HepG2 (cell line): ENCODE data around the gene CCDC192. TPM values are rescaled to one million over a fixed set of nuclear protein-coding genes. Genes with fewer than 3 reads are reported as not detected.

Source experiments
- ATF3 ChIP-seq: sonication (generic); formaldehyde crosslinking; IDR thresholded peaks from 2 replicates; pipeline ENCODE4 v1.4.0; 2020; ENCODE audit warnings: missing genetic modification reagents
- CBX2 ChIP-seq, 2 experiments: fragments of 200-600 bp in 1 of 2; sonication (generic); formaldehyde crosslinking in 1 of 2; IDR thresholded peaks; 2 replicates each; pipeline versions ENCODE4 v1.7.0 to v1.8.1; 2018 to 2022; ENCODE audit warnings: low read depth in 2 of 2, low read length in 1 of 2, mild to moderate bottlenecking in 1 of 2, missing genetic modification reagents in 1 of 2
- E2F5 ChIP-seq: sonication (generic); formaldehyde crosslinking; conservative IDR thresholded peaks from 2 replicates; pipeline ENCODE4 v1.4.0; 2020; ENCODE audit warnings: missing genetic modification reagents
- HOMEZ ChIP-seq: IDR thresholded peaks from 2 replicates; pipeline ENCODE4 v1.6.1; 2016; ENCODE audit warnings: low read depth
- KDM4B ChIP-seq: sonication (generic); formaldehyde crosslinking; IDR thresholded peaks from 2 replicates; pipeline ENCODE4 v1.4.0; 2020; ENCODE audit warnings: missing genetic modification reagents
- KDM5B ChIP-seq: sonication (generic); formaldehyde crosslinking; IDR thresholded peaks from 2 replicates; pipeline ENCODE4 v1.4.0; 2020; ENCODE audit warnings: missing genetic modification reagents, mild to moderate bottlenecking, borderline replicate concordance
- KDM6A ChIP-seq: IDR thresholded peaks from 2 replicates; pipeline ENCODE4 v1.6.1; 2016; ENCODE audit warnings: low read depth
- MEIS2 ChIP-seq: sonication (generic); formaldehyde crosslinking; IDR thresholded peaks from 2 replicates; pipeline ENCODE4 v1.9.0; 2021; ENCODE audit warnings: mild to moderate bottlenecking, missing genetic modification reagents
- NFYC ChIP-seq: IDR thresholded peaks from 2 replicates; pipeline ENCODE4 v1.6.1; 2016; ENCODE audit warnings: missing genetic modification reagents, missing compliant biosample characterization
- PHF5A ChIP-seq: IDR thresholded peaks from one replicate; pipeline ENCODE4 v1.6.1; 2018; ENCODE audit warnings: low read depth, missing genetic modification reagents; ENCODE audit not compliant: unreplicated experiment
- PLSCR1 ChIP-seq: sonication (generic); formaldehyde crosslinking; IDR thresholded peaks from 2 replicates; pipeline ENCODE4 v1.5.0; 2020; ENCODE audit warnings: missing genetic modification reagents, mild to moderate bottlenecking, borderline replicate concordance
- RFXANK ChIP-seq: IDR thresholded peaks from 2 replicates; pipeline ENCODE4 v1.6.1; 2016
- SOX6 ChIP-seq, 2 experiments: fragments of 450-650 bp in 1 of 2; sonication (generic) in 1 of 2; formaldehyde crosslinking in 1 of 2; IDR thresholded peaks; 2 replicates each; pipeline versions ENCODE4 v1.4.0 to v1.6.1; 2017 to 2020; ENCODE audit warnings: antibody characterized with exemption in 1 of 2, mild to moderate bottlenecking in 1 of 2, missing genetic modification reagents in 1 of 2
- TFDP1 ChIP-seq: IDR thresholded peaks from 2 replicates; pipeline ENCODE4 v1.6.1; 2016; ENCODE audit warnings: missing compliant biosample characterization, missing genetic modification reagents, borderline replicate concordance
- THAP9 ChIP-seq: sonication (generic); formaldehyde crosslinking; IDR thresholded peaks from 2 replicates; pipeline ENCODE4; 2020; ENCODE audit warnings: missing genetic modification reagents, mild to moderate bottlenecking, borderline replicate concordance
- ZBTB1 ChIP-seq: sonication (generic); formaldehyde crosslinking; IDR thresholded peaks from 2 replicates; pipeline ENCODE4 v1.4.0; 2020; ENCODE audit warnings: missing genetic modification reagents, borderline replicate concordance
- ZKSCAN5 ChIP-seq: sonication (generic); formaldehyde crosslinking; IDR thresholded peaks from 2 replicates; pipeline ENCODE4 v1.5.1; 2020; ENCODE audit warnings: mild to moderate bottlenecking, missing genetic modification reagents
- ZMYM3 ChIP-seq: sonication (generic); formaldehyde crosslinking; IDR thresholded peaks from 2 replicates; pipeline ENCODE4 v1.5.1; 2020; ENCODE audit warnings: mild to moderate bottlenecking, missing genetic modification reagents
- ZNF17 ChIP-seq: sonication (generic); formaldehyde crosslinking; IDR thresholded peaks from 2 replicates; pipeline ENCODE4 v1.5.0; 2020; ENCODE audit warnings: mild to moderate bottlenecking, missing genetic modification reagents
- ZNF460 ChIP-seq: sonication (generic); formaldehyde crosslinking; IDR thresholded peaks from 2 replicates; pipeline ENCODE4 v1.5.1; 2020; ENCODE audit warnings: missing genetic modification reagents, mild to moderate bottlenecking, borderline replicate concordance
- ZNF556 ChIP-seq: sonication (generic); formaldehyde crosslinking; IDR thresholded peaks from 2 replicates; pipeline ENCODE4 v1.4.0; 2020; ENCODE audit warnings: mild to moderate bottlenecking, missing genetic modification reagents, borderline replicate concordance
- ZNF576 ChIP-seq: sonication (generic); formaldehyde crosslinking; IDR thresholded peaks from 2 replicates; pipeline ENCODE4 v1.4.0; 2020; ENCODE audit warnings: mild to moderate bottlenecking, missing genetic modification reagents
- ZSCAN25 ChIP-seq: sonication (generic); formaldehyde crosslinking; IDR thresholded peaks from 2 replicates; pipeline ENCODE4 v1.8.0; 2022; ENCODE audit warnings: mild to moderate bottlenecking, missing genetic modification reagents
- polyA plus RNA-seq, 8 experiments: library from polyadenylated mRNA; depleted of rRNA in 3 of 8; stranded (reverse) in 7 of 8; unstranded in 1 of 8; fragments of >200 nt; fragmentation: Illumina TruSeq in 4 of 8; extraction: Trizol in 4 of 8; gene quantifications; 2 replicates each; pipeline versions ENCODE4 v1.2.1 to v1.2.3, GENCODE V29; 2011 to 2016; ENCODE audit warnings: low read depth in 4 of 8, missing spikeins in 1 of 8, mixed read lengths in 1 of 8; ENCODE audit not compliant: insufficient read depth in 1 of 8
- total RNA-seq, 5 experiments: library from RNA; depleted of rRNA; stranded (reverse); fragments of >200 nt; fragmentation: Illumina TruSeq; extraction: Trizol; gene quantifications; 2 replicates each; pipeline ENCODE4 v1.2.3, GENCODE V29; 2016; ENCODE audit warnings: low read depth in 1 of 5

CCDC192 gene
- total and polyA plus RNA-seq, 2 of the 13 experiments (the other 11 are each of a cell fraction or from before 2014, with no cell fraction given): not detected

- TF ChIP-seq ATF3 (CRISPR knock-in tag) (peak; percentile 77), E2F5 (CRISPR knock-in tag) (no peak), ZNF17 (CRISPR knock-in tag) (no peak), THAP9 (CRISPR knock-in tag) (no peak), NFYC (CRISPR knock-in tag) (no peak), PHF5A (CRISPR knock-in tag) (no peak), CBX2 (IDR thresholded peaks at IDR 0.05; ENCODE audit: low read depth, low read length) (no peak), CBX2 (CRISPR knock-in tag; IDR thresholded peaks at IDR 0.05; ENCODE audit: low read depth) (no peak), MEIS2 (CRISPR knock-in tag) (no peak), TFDP1 (CRISPR knock-in tag) (no peak), KDM4B (CRISPR knock-in tag) (no peak), ZNF576 (CRISPR knock-in tag) (no peak), ZNF556 (CRISPR knock-in tag) (no peak), ZMYM3 (CRISPR knock-in tag) (no peak), SOX6 (IDR thresholded peaks at IDR 0.05) (no peak), SOX6 (CRISPR knock-in tag; IDR thresholded peaks at IDR 0.05) (peak; percentile 88), HOMEZ (CRISPR knock-in tag) (peak; percentile 68; the same call in 1 of the 2 replicates), ZBTB1 (CRISPR knock-in tag) (no peak), ZKSCAN5 (CRISPR knock-in tag) (no peak), RFXANK (CRISPR knock-in tag) (no peak), PLSCR1 (CRISPR knock-in tag) (no peak), ZSCAN25 (CRISPR knock-in tag) (no peak), KDM5B (CRISPR knock-in tag) (no peak), KDM6A (CRISPR knock-in tag) (no peak), ZNF460 (CRISPR knock-in tag) (no peak)
Measured at GRCh38 chr5:127934791-127935256, 231.6 kb downstream of the CCDC192 start (continued).
